ENCODE results near the gene SYNPR.

Gene SYNPR

DNA sequence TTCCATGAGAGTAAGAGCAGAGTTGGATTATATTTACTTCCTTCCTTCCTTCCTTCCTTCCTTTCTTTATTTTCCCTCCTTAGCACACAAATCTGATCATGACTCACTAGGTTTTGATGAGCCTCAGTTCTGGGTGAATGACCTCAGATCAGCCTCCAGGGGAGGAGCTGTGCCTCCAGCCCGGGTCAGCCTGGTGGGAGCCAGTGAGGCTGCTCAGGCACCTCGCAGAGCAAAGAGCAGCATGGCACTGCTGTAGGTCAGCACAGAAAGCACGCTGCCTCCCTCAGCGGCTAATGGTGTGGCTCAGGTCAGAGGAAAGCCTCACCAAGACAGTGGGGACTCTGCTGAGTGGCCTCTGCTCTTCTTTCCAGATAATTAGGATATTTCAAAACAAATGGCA lies 108.5 kb downstream of the SYNPR start:
- DNase-seq: no peak

DNA sequence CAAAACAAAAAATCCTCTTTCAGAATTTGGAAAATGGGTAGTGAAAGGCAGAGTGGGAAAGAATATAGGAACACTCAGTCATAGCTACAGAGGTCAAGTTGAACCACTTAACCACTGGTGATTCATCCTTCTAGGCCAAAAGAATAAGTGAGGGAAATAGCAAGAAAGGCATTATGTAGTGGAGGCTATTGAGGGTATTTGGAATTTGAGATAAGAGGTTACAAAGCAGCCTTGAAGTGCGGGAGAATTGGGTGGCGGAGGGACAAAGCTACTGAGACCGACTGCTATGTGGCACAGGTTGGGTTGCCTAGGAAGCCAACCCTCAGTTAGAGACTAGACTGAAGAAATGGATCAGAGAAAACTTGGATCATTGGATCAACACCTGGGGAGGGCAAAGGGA lies 109.5 kb downstream of the SYNPR start:
- DNase-seq: no peak

DNA sequence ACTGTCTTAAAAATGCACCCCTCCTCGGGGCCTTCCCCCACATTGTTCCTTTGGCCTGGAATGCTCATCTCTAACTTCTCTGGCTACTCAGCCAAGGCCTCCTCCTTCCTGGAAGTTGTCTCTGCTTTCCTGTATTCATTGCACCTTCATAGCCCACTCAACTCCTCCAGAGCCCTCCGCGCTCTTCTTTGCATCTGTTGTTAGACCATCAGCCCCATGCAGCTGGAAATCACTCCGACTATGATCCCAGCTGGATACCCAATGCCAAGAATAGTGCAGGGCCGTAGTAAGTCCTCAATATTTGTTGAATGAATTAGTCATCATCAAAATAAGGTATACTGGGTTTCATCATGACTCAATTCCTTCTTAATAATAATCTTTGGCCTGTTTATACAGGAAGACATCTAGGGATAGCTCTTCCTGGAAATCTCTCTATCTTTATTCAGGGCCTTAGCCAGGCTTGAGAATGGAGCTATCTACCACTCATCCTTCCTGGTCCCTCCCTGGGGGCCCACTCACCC lies 112.7 kb downstream of the SYNPR start:
- DNase-seq: no peak

DNA sequence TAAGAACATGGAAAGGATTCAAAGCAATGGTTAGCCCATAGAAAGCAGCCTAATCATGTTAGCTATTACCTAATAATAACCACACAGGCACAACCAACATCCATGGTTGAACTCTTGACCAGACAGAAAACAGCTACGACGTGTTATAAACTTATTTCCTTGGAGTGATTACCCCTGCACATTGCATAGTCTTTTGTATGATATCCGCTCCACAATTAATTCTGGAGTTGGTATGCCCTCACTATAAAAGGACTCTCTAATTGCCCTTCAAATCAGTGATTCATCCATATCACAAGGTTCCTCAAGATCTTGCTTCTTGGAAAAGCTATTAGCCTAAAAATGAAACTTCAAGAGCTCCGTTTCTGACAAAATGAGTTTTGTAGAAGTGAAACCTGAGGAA lies 117.9 kb downstream of the SYNPR start:
- DNase-seq: no peak

DNA sequence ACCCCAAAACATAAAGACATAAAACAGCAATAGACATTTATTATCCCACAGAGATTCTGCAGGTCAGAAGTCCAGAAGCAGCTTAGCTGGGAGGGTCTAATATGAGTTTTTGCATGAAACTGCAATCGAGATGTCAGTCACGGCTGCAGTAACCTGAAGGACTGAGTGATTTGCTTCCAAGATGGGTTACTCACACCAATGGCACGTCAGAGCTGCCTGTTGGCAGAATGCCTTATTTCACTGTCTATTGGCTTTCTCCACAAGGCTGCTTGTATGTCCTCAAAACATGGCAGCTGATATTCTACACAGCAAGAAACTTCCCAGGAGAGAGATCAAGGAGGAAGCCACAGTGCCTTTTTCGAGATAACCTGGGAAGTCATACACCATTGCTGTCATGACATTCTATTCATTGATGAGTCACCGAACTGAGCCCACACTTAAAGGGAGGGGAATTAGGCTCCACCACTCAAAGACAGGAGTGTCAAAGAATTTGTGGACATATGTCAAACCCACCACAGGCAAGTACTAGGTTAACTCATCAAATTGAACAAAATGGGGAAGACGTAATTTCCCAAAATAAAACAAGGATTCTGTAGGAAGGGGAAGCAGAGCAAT lies 122.2 kb downstream of the SYNPR start:
- no peak for DNase-seq

DNA sequence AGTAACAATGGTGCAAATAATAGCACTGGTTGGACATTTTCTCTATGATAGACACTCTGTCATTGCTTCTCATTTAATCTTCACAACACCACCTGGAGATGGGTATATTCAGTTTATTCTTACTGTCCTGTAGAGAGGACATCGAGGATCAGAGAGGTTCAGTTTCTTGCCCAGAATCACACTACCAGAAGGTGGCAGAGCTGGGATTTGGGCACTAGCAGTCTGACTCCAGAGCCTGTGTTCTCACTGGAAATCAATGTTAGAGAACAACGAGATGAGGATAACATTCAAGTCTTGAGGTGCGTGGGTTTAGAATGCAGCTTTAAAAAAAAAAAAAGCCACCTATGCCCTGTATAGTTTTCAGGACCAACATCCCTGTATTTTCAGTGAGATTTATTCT lies 127.8 kb downstream of the SYNPR start:
- DNase-seq: no peak

DNA sequence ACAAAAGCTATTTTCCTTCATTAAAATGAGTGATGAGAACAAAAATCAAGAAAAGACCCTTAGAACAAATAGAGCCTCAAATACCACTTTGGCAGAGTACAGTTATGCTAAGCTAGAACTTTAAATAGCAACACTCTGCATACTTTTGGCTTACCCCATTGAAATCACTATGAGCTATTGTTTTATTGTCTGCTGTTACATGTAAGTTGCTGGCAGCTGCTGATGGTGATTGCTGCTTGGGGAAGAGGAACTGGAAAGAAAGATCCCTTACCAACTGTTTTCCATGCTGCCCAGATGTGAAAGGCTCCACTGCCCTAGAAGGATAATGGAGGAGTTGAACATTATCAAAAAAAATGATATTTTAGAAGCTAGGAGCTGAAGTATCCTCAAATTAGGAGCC lies 135.4 kb downstream of the SYNPR start:
- DNase-seq: no peak

DNA sequence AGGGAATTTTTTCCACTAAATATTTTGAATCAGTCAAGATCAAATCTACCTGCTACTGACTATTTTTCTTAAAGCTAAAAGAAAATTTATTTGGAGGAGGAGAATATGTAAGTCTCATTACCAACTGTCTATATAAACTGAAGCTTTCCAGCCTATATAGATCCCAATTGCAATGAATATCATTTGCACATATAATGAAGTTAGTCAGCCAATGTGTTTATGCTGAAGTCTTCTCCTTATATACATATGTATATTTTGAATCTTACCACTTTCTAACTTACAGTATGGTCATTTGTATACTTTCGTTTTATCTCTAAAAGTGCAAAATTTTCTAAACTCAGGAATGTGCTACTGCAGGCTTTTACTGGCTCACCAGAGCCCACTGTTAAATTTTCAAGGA lies 136.5 kb downstream of the SYNPR start:
- DNase-seq: no peak

DNA sequence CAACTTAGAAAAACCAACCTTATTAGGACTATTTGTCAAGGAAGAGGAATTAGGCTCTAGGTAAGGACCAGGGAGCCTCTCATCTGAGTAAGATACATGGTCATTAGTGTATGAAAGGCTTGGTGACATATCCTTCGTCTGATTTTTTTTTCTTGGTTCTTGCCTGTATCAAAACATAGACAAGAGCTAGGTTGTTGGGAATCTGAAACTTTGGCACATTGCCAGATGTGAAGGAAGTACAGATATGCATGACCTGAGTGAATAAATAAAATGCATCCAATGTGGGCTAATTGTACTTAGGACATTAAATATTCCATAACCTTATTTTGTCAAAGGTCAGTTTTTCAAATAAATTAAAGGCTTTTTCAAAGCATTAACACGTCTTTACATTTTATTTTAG lies 151.8 kb downstream of the SYNPR start:
- no peak for DNase-seq

DNA sequence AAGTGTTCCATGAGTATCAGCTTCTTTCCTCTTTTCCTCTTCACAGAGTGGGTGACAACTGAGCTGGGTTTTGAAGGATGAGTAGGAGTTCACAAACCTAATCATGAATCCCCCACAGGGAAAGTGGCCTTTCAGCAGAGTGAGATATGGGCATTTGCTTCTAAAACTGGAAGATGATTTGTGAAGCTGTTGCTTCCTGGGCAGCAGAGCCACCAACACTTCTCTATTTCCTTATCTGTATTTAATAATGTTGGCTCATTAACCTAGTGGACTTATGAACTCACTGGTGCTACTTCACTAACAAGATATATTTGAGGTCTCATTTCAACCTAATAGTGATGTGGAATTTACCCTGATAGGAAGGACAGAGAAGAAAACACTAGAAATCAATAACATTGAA lies 152.8 kb downstream of the SYNPR start:
- no peak for DNase-seq

DNA sequence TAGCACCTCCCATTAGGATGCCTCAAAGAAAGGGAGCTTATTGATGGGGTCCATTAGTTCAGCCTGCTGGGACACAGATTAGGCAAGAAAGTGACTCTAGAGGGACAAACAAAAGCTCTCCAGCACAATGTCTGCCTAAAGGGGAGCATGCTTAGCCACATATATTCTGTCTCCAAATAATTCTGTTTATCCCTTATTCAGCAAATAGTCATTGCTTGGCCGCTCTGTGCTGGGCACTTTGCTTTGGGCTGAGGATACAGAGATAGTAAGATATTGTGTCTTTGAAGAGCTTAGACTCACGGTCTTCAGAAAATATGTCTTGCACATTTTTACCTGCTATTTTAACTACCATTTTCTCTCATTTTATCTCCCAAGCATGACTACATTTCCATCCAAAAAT lies 159.8 kb downstream of the SYNPR start:
- no peak for DNase-seq

DNA sequence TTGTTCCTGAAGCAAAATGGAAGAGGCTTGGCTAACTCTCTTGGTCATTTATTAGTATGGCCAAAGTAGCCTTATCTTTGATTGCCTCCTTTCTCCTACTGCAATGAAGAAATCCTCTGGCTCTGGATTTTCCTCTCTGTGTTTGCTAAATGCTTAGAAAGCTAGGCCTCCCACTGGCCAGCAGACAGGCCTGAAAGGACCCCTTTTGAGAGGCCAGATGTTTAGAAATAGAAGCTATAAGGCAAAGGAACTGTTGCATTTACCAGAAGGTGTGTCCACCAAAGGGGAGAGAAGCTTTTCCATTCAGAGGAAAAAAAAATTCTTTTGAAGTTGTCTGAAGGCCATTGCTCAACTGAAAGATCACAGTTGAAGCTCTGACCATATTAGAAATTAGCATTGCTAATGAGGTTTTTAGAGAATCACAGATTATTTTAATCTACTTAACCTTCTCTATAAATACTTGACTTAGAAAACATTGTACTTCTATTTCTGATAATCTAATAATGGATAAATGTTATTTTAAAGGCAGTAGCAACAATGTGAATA lies 160.8 kb downstream of the SYNPR start:
- DNase-seq: no peak

DNA sequence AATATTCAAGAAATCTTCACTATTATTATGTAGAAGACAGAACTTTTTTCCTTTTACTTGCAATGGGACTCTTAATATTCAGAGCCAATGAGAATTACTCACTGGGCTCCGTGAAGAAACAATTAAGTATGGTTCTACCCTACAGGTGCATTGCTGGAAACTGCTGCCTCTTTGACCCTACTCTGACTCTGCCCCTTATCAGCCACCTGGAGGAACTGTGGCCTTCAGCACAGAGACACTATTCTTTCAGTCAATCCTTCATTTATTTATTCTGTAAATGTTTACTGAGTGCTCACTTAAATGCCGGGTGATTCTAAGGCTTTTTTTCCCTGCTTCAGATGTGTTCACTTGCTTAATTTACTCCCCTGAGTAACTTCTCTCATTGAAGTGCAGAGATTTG lies 163.2 kb downstream of the SYNPR start:
- DNase-seq: no peak

DNA sequence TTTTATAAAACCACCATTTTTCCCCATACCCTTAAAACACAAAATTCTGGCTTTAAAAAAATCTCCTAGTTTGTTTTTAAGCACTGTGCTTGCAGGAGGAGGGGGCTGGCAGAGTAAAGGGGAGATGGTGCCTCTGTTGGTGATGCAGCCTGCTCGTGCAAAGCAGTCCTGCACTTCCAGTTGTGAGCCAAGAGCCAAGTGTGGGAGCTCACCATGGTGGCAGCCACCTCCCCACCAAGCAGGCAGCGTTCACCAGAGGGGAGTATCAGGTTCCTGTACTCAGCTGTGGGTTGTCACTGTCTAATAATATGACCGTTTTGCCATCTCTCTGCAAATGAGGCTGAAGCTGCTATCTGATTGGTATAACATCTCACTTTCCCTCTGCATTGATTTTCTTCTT lies 164.8 kb downstream of the SYNPR start:
- no peak for DNase-seq

DNA sequence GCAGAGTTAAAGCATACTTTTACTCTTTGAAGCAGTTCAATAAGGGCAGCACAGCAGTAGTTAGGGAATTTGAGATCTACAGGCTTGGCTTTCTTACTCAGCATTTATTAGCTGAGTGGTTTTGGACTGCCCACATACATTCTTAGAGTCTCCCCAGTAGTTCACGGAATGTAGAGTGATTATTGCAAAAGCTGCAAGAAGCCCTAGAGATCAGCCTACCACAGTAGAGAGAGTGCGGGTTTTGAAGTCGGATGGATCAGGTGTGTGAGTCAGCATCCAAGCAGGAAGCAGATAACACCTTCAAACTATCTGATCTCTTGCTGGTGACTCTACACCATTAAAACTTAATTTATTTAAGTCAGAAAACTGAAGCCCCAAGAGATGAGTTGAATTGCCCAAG lies 171.9 kb downstream of the SYNPR start:
- DNase-seq: no peak

DNA sequence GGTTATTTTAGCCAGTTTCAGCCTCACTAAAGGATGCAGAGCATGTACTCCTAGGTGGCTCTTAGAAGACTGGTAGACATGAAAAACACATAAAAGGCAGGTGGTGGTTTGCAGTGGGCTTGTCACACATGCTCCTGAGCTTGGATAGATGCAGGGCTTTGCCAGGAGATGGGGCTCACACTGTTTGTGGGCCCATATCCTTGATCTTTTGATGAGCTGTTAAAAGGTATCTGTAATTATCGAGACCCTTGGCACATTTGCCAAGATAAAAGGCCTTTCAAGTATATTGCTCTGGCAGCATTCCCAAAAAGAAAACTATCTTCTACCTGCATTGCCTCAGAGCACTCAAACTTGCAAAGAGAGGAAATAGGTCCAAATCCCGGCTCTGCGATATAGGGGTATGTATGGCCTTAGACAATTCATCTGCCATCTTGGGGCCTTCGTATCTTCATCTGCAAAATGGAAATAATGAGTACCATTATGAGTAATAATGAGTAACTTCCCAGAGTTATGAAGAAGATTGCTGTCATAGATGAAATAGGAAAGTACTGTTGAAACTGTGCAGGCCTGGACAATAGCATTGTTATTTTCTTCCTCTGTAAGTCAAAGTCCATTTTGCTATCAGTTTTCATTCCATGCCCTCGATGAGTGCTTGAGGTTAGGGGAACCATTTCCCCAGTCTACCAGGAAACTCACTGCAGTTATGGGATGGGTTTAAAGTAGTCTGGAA lies 172.7 kb downstream of the SYNPR start:
- DNase-seq: no peak

DNA sequence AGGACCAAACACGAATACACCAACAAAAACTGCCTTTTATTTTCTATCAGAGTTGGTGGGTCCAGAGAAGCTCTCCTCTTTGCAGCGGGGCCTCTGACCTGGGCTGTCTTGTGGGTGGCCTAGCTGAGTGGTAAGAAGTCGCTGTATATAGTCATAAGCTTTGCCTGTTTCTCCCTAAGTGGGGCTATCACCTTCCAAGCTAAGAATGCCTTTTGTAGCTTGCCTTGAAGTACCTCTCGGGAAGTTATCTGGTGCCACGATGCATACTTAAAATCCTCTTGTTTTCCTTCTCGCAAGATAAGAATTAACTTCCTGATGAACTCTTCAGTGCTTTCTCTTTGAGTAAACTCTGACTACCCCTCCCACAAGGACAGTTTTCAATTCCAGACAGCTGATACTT lies 178.8 kb downstream of the SYNPR start:
- DNase-seq: no peak

DNA sequence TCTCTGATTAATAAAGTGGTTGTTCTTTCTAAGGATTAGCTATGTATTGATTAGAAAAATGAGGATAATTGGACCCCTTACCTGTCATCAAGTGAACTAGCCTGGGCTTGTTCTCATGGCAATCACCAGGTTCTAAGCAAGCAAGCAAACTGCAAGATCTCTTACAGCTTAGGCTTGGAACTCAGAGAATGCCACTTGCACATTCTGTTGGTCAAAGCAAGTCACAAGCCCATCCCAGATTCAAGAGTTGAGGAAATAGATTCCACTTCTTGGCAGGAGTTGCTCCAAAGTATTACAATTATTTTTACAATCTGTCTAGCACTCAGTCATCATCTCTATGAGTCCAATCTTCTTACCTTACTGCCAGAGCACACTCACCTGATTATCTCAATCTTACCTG lies 180.3 kb downstream of the SYNPR start:
- DNase-seq: no peak

DNA sequence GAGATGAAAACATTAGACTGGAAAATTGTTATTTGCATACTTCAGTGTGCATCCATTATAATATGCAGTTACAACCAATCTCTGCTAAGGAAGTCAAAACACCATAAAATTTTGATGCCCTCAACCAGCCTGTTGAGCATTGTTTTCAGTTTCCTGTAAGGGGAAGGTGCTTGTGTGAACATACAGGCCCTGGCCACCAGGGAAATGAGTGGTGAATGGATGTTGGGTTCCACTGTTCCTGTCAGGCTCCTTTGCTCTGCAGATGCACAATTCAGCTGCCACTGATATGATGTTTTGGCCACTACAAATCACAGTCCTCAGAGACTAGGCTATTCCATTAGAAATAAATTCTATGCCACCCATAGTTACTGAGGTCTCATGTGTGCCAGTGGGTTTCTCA lies 184.6 kb downstream of the SYNPR start:
- no peak for DNase-seq

DNA sequence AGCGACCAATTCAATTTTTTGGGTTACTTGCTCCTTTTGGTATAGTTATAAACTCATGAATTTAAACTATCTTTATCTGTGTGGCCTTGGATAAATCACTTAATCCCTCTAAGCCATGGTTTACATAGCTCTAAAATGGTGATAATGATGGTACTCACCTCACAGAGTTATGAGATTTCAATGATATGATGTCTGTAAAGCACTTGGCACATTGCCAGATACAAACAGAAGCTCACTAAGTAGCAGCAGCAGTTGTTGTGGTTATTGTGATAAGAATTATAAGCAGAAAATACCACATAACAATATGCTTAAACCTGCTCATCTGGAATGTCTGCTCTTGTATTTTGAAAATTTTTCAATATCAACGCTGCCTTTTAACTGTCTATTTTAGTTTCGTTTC lies 189.3 kb downstream of the SYNPR start:
- DNase-seq: no peak

DNA sequence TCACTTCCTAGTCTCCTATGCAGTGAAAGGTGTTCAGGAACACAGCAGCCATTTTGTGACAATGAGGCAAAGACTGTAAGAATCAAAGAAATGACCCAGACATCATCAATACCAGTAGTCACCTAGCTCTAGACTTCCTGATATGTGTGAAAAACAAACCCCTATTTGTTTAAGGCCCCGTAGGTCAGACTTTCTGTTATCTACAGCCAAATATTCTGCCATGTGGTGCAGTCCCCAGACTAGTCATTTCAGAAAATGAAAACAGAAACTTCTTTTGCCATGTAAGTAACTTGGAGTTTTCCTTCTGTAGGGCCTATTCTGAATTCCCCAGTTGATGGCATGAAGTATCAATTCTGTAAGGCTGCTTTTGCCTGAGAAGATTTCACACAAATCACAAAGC lies 192.6 kb downstream of the SYNPR start:
- DNase-seq: no peak

DNA sequence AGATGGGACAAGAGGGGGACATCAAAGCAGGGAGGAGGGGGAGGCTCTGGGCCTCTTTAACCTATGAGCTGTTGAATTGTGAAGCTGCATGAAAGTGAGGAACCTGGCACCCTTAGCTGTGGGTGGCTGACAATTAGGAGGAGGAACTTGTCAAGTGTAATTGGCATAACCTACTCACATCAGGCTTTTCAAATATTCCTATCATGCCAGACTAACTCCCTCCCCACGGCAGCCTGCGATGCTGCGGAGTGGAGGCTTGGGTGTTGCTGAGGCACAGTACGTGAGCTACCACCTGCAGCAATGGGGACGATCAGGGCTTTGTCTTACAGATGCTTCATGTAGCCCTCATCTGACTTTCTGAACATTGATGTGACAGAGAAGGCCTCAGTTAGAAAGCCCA lies 193.7 kb downstream of the SYNPR start:
- no peak for DNase-seq

DNA sequence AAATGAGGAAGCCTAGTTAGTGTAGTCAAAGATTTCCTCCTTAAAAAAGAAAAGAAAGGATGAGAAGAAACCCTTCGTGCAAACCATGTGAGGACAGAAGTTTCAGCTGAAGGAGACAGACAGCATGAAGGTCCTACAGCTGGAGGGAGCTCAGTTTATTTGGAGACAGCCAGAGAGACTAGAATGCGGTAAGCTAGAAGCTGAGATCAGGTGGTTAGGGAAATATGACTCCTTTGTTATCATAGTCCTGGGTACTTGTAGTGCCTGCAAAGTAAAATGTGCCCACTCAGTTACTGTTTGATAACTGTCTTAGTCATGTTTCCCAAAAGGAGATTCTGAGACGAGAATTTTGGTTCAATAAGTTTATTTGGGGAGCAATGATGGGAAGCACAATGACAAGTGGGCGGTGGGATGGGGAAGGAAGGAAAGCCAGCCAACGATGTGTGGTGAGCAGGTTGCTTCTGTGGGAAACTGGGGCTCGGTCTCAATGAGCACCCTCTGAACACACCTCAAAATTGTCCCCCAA lies 195.6 kb downstream of the SYNPR start:
- no peak for DNase-seq

DNA sequence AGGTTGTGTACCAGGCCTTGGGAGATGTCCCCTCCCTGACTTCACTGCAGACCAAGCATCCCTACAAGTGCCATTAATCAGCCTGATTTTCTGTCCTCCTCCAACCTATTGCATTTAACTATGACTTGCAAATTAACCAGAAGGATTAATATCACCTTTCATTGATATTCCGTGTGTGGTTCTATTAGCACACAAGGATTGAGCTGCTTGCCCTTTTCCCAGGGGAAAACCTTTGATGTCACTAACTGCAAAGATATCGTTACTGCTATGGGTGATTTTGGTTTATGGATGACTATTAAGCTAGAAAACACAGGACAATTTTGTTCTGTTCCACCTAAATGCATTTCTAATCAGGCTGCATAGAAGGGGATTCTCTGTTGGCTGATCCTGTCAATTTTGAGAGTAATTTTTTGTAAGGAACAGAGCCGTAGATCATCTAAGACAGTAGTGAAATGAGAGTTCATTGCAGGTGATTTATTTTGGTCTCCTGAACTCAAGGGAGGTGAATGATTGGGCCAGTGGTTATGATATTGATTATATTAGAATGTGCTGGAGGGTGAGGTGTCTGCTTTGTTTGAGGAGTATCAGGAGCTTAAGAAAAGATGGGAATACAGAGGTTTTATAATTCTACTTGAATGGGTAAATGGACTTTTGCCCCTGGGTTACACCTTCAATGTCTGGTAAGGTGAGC lies 196.9 kb downstream of the SYNPR start:
- DNase-seq: no peak

All from NCI-H1930 (cell line).